Measurements from ENCODE around the gene CAMTA1.

The CAMTA1 gene

GRCh38 chr1:7190261-7190660 is 405.0 kb downstream of the CAMTA1 start:
- DNase-seq (ENCODE audit: low read depth in 2 of 2), result no peak

- no peak for DNase-seq (ENCODE audit: low read depth in 2 of 2)
Observed at GRCh38 chr1:7192453-7192852, 407.2 kb downstream of the CAMTA1 start.

GRCh38 chr1:7196036-7196911 is 411.0 kb downstream of the CAMTA1 start:
- DNase-seq (ENCODE audit: low read depth in 2 of 2), result no peak

- DNase-seq (ENCODE audit: low read depth in 2 of 2), result no peak
Observed at GRCh38 chr1:7198664-7199063, 413.4 kb downstream of the CAMTA1 start.

- no peak for DNase-seq (ENCODE audit: low read depth in 2 of 2)
Observed at GRCh38 chr1:7199077-7199779, 414.0 kb downstream of the CAMTA1 start.

GRCh38 chr1:7207875-7208646 is 422.8 kb downstream of the CAMTA1 start:
- DNase-seq (ENCODE audit: low read depth in 2 of 2), result peak in 1 of 2 donors; percentile 6

- no peak for DNase-seq (ENCODE audit: low read depth in 2 of 2)
Observed at GRCh38 chr1:7208647-7209180, 423.5 kb downstream of the CAMTA1 start.

- DNase-seq (ENCODE audit: low read depth in 2 of 2), result no peak
Observed at GRCh38 chr1:7209336-7209735, 424.1 kb downstream of the CAMTA1 start.

GRCh38 chr1:7218210-7218832 is 433.1 kb downstream of the CAMTA1 start:
- DNase-seq (ENCODE audit: low read depth in 2 of 2), result peak; percentile 5 to 6

- no peak for DNase-seq (ENCODE audit: low read depth in 2 of 2)
Observed at GRCh38 chr1:7219031-7219430, 433.8 kb downstream of the CAMTA1 start.

- no peak for DNase-seq (ENCODE audit: low read depth in 2 of 2)
Observed at GRCh38 chr1:7220007-7220406, 434.8 kb downstream of the CAMTA1 start.

GRCh38 chr1:7220712-7221252 is 435.5 kb downstream of the CAMTA1 start:
- DNase-seq (ENCODE audit: low read depth in 2 of 2), result no peak

GRCh38 chr1:7221826-7222694 is 436.8 kb downstream of the CAMTA1 start:
- no peak for DNase-seq (ENCODE audit: low read depth in 2 of 2)

GRCh38 chr1:7222695-7223015 is 437.4 kb downstream of the CAMTA1 start:
- no peak for DNase-seq (ENCODE audit: low read depth in 2 of 2)

- DNase-seq (ENCODE audit: low read depth in 2 of 2), result no peak
Observed at GRCh38 chr1:7223334-7224080, 438.3 kb downstream of the CAMTA1 start.

- no peak for DNase-seq (ENCODE audit: low read depth in 2 of 2)
Observed at GRCh38 chr1:7224081-7224534, 438.9 kb downstream of the CAMTA1 start.

- no peak for DNase-seq (ENCODE audit: low read depth in 2 of 2)
Observed at GRCh38 chr1:7224644-7225043, 439.4 kb downstream of the CAMTA1 start.

GRCh38 chr1:7225711-7226505 is 440.7 kb downstream of the CAMTA1 start:
- no peak for DNase-seq (ENCODE audit: low read depth in 2 of 2)

GRCh38 chr1:7227654-7228053 is 442.4 kb downstream of the CAMTA1 start:
- DNase-seq (ENCODE audit: low read depth in 2 of 2), result no peak

Measured in activated CD4-positive, alpha-beta T cell treated with anti-CD3 and anti-CD28 coated beads for 24 hours (primary cell).